ENCODE results near the gene CACNA1B. TPM values are rescaled to one million over a fixed set of nuclear protein-coding genes. Genes with fewer than 3 reads are reported as not detected.

The CACNA1B gene
- total and polyA plus RNA-seq, 9 of the 15 experiments (the other 6 are each of a cell fraction or from before 2014, with no cell fraction given): 0.01 to 0.04 TPM; not detected in 7

DNA sequence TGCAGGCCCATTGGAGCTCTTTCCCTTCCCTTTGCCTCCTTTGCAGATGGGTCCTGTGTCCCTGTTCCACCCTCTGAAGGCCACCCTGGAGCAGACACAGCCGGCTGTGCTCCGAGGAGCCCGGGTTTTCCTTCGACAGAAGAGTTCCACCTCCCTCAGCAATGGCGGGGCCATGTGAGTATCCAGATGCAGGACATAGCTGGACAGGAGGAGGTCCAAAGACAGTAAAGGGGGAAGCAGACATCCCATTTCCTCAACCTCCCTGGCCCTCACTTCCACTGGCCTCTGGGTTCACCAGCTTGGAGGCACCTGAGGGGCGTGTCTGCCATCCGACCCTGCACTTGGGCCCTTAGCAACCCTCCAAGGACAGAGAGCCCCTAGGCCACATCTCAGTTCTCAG lies 237.9 kb downstream of the CACNA1B start (continued):
- no peak for TF ChIP-seq ARID3A (IDR thresholded peaks at IDR 0.05; ENCODE audit: borderline replicate concordance, low read depth, low read length)
- TF ChIP-seq LCOR (CRISPR knock-in tag; IDR thresholded peaks at IDR 0.05): no peak
- TF ChIP-seq KDM5B (IDR thresholded peaks at IDR 0.05; ENCODE audit: insufficient replicate concordance, low read depth, low read length): no peak
- TF ChIP-seq NFE2 (IDR thresholded peaks at IDR 0.05; ENCODE audit: low read depth): no peak

DNA sequence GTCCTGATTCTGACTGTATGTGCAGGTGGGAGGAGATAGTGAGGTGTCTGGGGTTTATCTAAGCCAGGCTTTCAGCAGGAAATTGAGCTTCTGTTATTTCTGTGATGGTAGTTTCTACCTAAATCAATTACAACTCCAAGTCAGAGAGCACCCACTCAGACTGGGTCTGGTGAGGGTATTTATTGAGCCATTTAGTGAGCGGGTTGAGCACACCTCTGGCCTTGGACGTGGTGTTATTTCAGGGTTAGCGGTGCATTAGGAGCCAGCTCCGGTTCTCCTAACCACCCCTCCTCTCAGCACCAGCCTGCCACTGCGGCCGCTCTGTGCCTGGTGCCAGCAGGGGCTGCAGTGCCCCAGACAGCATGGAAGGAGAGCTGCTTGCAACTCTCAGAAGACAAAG lies 238.9 kb downstream of the CACNA1B start:
- Histone ChIP-seq H3K4me2 (ENCODE audit: insufficient read depth, low read length) (no peak overlapping the region), H3K36me3 (ENCODE audit: control insufficient read depth, insufficient read depth, low read length) (no peaks in the 10 kb centered on the region), H3K9me3 (replicated peaks; ENCODE audit: control insufficient read depth, insufficient read depth, low read depth, low read length) (no peaks in the 10 kb centered on the region), H3K9ac (ENCODE audit: insufficient read depth in 1 of 2, low read depth in 2 of 2, low read length in 2 of 2) (no peak overlapping the region; a peak in 1 of 4 replicates), H3K4me1 (replicated peaks in 1 of 2; ENCODE audit: control insufficient read depth in 2 of 2, insufficient read depth in 2 of 2, low read length in 2 of 2) (peaks cover 0 to 11% of the 10 kb centered on the region in 2 experiments; a peak in 2 of 5 replicates), H3K27me3 (ENCODE audit: control insufficient read depth in 2 of 2, insufficient read depth in 2 of 2, low read length in 2 of 2) (peaks cover 21 to 71% of the 10 kb centered on the region in 2 experiments; a peak in 4 of 5 replicates), H3K79me2 (ENCODE audit: control insufficient read depth, insufficient read depth, low read length) (no peaks in the 10 kb centered on the region), H4K20me1 (replicated peaks; ENCODE audit: control insufficient read depth, insufficient read depth, low read length) (no peaks in the 10 kb centered on the region), H3K27ac (ENCODE audit: extremely low read depth, low read depth, low read length) (no peak overlapping the region), H2AFZ (ENCODE audit: low read depth, low read length) (no peak overlapping the region), H3K9me1 (ENCODE audit: control insufficient read depth, insufficient read depth, low read length) (no peaks in the 10 kb centered on the region), H3K4me3 (no peak overlapping the region)
- ATAC-seq (no peak), FAIRE-seq (no peak), DNase-seq (ENCODE audit: extremely low read depth in 1 of 4, low spot score in 3 of 4) (no peak)
- WGBS (ENCODE audit: insufficient coverage, low coverage, missing lambda C conversion rate): 7% methylated on average over 6 of the region's 6 CpGs
- in situ Hi-C loops (cut with MboI): no loop called here
- no TSS peak for BruUV-seq (replicated peaks)
- CTCF ChIA-PET (ENCODE audit: low intra/inter-chr PET ratio): no interaction called here
- intact Hi-C loops (cut with micrococcal nuclease): no loop called here
- POLR2A ChIA-PET: interaction anchor here (1.0 kb wide), 1 partner anchor 10 kb away, joined by 4 read pairs; no protein-coding TSS in a partner anchor
- TF ChIP-seq XRCC4 (IDR thresholded peaks at IDR 0.05; ENCODE audit: extremely low read depth, insufficient read depth, insufficient read length): no peak
- TF ChIP-seq ZNF398 (CRISPR knock-in tag; IDR thresholded peaks at IDR 0.05): no peak
- TF ChIP-seq ZBTB1 (CRISPR knock-in tag; IDR thresholded peaks at IDR 0.05; ENCODE audit: borderline replicate concordance, low read depth): no peak
- TF ChIP-seq COPS2 (conservative IDR thresholded peaks at IDR 0.05): no peak
- TF ChIP-seq HDAC6 (IDR thresholded peaks at IDR 0.05; ENCODE audit: low read depth, low read length): no peak
- TF ChIP-seq SMAD4 (CRISPR knock-in tag; conservative IDR thresholded peaks at IDR 0.05): no peak
- no peak for TF ChIP-seq NR1H2 (CRISPR knock-in tag; IDR thresholded peaks at IDR 0.05)
- no peak for TF ChIP-seq MAZ (CRISPR knock-in tag; conservative IDR thresholded peaks at IDR 0.05 in 1 of 2, IDR thresholded peaks at IDR 0.05 in 1 of 2)
- no peak for TF ChIP-seq TBL1XR1 (IDR thresholded peaks at IDR 0.05; ENCODE audit: low read length in 2 of 2)
- no peak for TF ChIP-seq SNRNP70 (optimal IDR thresholded peaks at IDR 0.05; ENCODE audit: low read depth, low read length)
- no peak for TF ChIP-seq ASH1L (IDR thresholded peaks at IDR 0.05; ENCODE audit: borderline replicate concordance, low read depth, partially characterized antibody)
- TF ChIP-seq, protein P1, sequence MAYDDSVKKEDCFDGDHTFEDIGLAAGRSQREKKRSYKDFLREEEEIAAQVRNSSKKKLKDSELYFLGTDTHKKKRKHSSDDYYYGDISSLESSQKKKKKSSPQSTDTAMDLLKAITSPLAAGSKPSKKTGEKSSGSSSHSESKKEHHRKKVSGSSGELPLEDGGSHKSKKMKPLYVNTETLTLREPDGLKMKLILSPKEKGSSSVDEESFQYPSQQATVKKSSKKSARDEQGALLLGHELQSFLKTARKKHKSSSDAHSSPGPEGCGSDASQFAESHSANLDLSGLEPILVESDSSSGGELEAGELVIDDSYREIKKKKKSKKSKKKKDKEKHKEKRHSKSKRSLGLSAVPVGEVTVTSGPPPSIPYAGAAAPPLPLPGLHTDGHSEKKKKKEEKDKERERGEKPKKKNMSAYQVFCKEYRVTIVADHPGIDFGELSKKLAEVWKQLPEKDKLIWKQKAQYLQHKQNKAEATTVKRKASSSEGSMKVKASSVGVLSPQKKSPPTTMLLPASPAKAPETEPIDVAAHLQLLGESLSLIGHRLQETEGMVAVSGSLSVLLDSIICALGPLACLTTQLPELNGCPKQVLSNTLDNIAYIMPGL (CRISPR knock-in tag; IDR thresholded peaks at IDR 0.05): no peak
- TF ChIP-seq SMARCE1 (IDR thresholded peaks at IDR 0.05): no peak
